Measurements from ENCODE around the gene DDHD1. TPM values are rescaled to one million over a fixed set of nuclear protein-coding genes. Genes with fewer than 3 reads are reported as not detected.
A peak's percentile ranks its signal among the peaks of the same experiment; 100 is the strongest.

DDHD1 gene
- total RNA-seq, 1 experiment from 2014 or later: 15.7 TPM

DNA sequence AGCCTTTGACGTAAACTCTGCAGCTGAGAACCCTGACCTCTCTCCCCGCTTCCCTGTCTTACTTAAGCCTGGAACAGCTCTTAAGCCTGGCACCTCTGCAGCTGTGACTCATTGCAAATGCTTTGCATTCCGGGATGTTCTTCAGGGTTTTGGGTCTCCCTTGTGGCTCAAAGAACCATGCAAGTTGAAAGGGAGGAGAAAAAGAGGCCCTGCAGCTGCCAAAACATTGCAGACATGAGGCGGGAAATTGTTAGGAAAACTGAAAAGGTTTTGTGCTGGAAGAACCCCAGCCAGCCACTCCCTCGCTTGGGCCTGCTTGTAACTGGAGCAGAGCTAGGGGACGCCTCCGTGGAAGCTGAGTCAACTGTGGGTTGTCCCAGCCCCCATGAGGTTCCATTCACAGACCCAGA lies 142.1 kb downstream of the DDHD1 start:
- H2BK120ac ChIP-seq (ENCODE audit: low read depth, low read length, poor library complexity, severe bottlenecking): no peak overlapping the region
- no peak overlapping the region for H4K91ac ChIP-seq (ENCODE audit: insufficient read length, low read depth, low read length)
- no peak overlapping the region for H3K4ac ChIP-seq (ENCODE audit: low read depth, low read length)
- Mint-ChIP-seq H3K36me3 (ENCODE audit: insufficient read depth in 1 of 3, low read depth in 3 of 3) (peaks cover 0 to 13% (median 2%) of the 10 kb centered on the region in 3 experiments; a peak in 4 of 7 replicates), H3K27ac (peak overlapping the region in 2 of 3 experiments; percentile 19 to 32; a peak in 3 of 7 replicates), H3K4me1 (peaks cover 34 to 36% of the 10 kb centered on the region in 2 experiments), H3K9me3 (peaks cover 4 to 5% of the 10 kb centered on the region in 2 experiments; a peak in 3 of 5 replicates), H3K27me3 (ENCODE audit: low read depth) (no peaks in the 10 kb centered on the region), H3K4me3 (no peak overlapping the region)
- no peak overlapping the region for H3K27ac ChIP-seq (ENCODE audit: insufficient read length, low read depth, low read length)
- H4K20me1 ChIP-seq (ENCODE audit: control insufficient read depth, insufficient read depth, insufficient read length): no peaks in the 10 kb centered on the region
- H3K9ac ChIP-seq (ENCODE audit: extremely low read depth, insufficient read length, low read length): no peak overlapping the region
- no peak overlapping the region for H2BK20ac ChIP-seq (ENCODE audit: low read depth, low read length, poor library complexity, severe bottlenecking)
- no peak overlapping the region for H2BK15ac ChIP-seq (ENCODE audit: low read depth, low read length)
- H4K5ac ChIP-seq (ENCODE audit: insufficient read length, low read depth, low read length): no peak overlapping the region
- TF ChIP-seq, protein P1, sequence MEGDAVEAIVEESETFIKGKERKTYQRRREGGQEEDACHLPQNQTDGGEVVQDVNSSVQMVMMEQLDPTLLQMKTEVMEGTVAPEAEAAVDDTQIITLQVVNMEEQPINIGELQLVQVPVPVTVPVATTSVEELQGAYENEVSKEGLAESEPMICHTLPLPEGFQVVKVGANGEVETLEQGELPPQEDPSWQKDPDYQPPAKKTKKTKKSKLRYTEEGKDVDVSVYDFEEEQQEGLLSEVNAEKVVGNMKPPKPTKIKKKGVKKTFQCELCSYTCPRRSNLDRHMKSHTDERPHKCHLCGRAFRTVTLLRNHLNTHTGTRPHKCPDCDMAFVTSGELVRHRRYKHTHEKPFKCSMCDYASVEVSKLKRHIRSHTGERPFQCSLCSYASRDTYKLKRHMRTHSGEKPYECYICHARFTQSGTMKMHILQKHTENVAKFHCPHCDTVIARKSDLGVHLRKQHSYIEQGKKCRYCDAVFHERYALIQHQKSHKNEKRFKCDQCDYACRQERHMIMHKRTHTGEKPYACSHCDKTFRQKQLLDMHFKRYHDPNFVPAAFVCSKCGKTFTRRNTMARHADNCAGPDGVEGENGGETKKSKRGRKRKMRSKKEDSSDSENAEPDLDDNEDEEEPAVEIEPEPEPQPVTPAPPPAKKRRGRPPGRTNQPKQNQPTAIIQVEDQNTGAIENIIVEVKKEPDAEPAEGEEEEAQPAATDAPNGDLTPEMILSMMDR (conservative IDR thresholded peaks at IDR 0.05): no peak
- H2AFZ ChIP-seq (ENCODE audit: low read length): no peak overlapping the region
- no peaks in the 10 kb centered on the region for H3K79me1 ChIP-seq (ENCODE audit: insufficient read depth, low read depth, low read length, poor library complexity, severe bottlenecking)
- H2BK5ac ChIP-seq (ENCODE audit: insufficient read length, low read length): no peak overlapping the region
- no peak overlapping the region for H4K8ac ChIP-seq (replicated peaks; ENCODE audit: insufficient read length, low read depth, low read length)
- H2AK5ac ChIP-seq (ENCODE audit: insufficient read length, low read length): no peak overlapping the region
- no peaks in the 10 kb centered on the region; the same call in 1 of the 2 replicates for H3K4me1 ChIP-seq (ENCODE audit: insufficient read depth, low read length)
- no peak overlapping the region for H3T11ph ChIP-seq (ENCODE audit: low read length)
- no peaks in the 10 kb centered on the region for H3K79me2 ChIP-seq (ENCODE audit: insufficient read depth, low read length)
- no peaks in the 10 kb centered on the region for H3K23me2 ChIP-seq (ENCODE audit: insufficient read length, low read depth, low read length, poor library complexity, severe bottlenecking)
- H3K27me3 ChIP-seq (ENCODE audit: insufficient read depth, low read length): no peaks in the 10 kb centered on the region
- H3K4me2 ChIP-seq (ENCODE audit: insufficient read depth, insufficient read length, low read length): no peak overlapping the region
- no peaks in the 10 kb centered on the region for H3K9me3 ChIP-seq (ENCODE audit: control insufficient read depth, low read depth, low read length)
- no CpG with 5 or more reads among the region's 7 CpGs for WGBS (ENCODE audit: extremely low coverage, insufficient read length, low lambda C conversion rate)
- no peak overlapping the region for H3K18ac ChIP-seq (ENCODE audit: insufficient read length, low read depth, low read length)
- no peak overlapping the region for H3K14ac ChIP-seq (ENCODE audit: insufficient read depth, low read length)
- H3K23ac ChIP-seq (ENCODE audit: insufficient read length, low read depth, low read length): no peak overlapping the region
- DNase-seq: peak; percentile 59
- no peak overlapping the region for H3K56ac ChIP-seq (ENCODE audit: insufficient read length, low read depth, low read length)
- H2BK12ac ChIP-seq (ENCODE audit: insufficient read length, low read depth, low read length): no peak overlapping the region
